GM19324 (cell line): ENCODE data around the gene ARPC1B.

Experiments
- ATAC-seq: cut with Tn5 transposase; IDR thresholded peaks from one replicate; pipeline ENCODE4 v1.9.1; 2021; ENCODE audit warnings: mild to moderate bottlenecking, moderate library complexity; ENCODE audit not compliant: unreplicated experiment, low FRiP score

The ARPC1B gene

GRCh38 chr7:99440195-99440594, 65.7 kb downstream of the ARPC1B start:
- ATAC-seq, result no peak
